GM18511 (cell line): Measurements from ENCODE around the gene ZNF408.
"Not testable (repeated sequence)": the region's sequence is repeated elsewhere in the genome, so short reads cannot be mapped to it uniquely, and the experiment has no call there.

Source experiments
- ATAC-seq: cut with Tn5 transposase; IDR thresholded peaks from one replicate; pipeline ENCODE4 v1.9.1; 2021; ENCODE audit warnings: mild to moderate bottlenecking, moderate library complexity; ENCODE audit not compliant: unreplicated experiment

Gene ZNF408

DNA sequence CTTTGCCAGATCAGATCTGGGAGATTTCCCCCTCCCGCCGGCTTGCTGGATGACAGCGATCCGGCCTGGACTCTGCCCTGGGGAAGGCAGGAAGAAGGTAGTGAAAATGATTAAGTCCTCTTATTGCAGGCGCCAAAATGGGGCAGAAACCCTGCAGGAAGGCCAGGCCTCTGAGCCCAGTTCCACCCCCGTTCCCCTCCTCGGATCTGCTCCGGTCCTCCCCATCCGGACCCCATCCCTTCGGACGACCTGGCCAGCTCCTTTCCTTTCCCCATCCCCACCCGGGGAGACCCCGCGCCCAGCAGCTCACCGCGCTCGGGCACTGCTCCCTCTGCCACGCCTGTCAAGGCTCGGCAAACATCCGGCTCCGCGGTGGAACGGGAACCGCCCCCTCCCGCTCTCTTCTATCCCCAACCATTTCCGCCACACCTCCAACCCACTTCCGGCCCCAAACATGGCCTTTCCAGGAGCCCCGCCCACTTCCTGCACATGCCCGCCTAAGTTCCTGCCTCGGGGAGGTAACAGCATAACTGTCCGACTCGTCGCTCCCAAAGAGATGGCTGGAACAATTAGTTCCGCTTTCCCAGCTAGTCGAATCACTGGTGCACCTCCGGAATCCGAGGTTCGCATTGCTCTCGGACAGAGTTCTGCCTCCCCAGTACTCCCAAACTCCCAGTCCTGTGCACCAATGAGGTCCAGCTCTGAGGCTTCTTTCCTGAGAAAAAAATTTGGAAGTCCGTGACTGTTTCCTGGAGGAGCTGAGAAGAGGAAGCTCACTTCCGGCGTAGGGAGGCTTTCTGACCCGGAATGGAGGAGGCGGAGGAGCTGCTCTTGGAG is at the start of gene ZNF408, which contains the start of gene ARHGAP1:
Gene ZNF408 (plus strand): TSS at position 791 of the 837 bp plus-strand sequence. CDS start 17 bp downstream, at position 808.
Gene ARHGAP1 (minus strand): TSS at position 379 of the 837 bp plus-strand sequence. CDS start 4,512 bp downstream, outside the sequence.
- ATAC-seq = peak; percentile 96

DNA sequence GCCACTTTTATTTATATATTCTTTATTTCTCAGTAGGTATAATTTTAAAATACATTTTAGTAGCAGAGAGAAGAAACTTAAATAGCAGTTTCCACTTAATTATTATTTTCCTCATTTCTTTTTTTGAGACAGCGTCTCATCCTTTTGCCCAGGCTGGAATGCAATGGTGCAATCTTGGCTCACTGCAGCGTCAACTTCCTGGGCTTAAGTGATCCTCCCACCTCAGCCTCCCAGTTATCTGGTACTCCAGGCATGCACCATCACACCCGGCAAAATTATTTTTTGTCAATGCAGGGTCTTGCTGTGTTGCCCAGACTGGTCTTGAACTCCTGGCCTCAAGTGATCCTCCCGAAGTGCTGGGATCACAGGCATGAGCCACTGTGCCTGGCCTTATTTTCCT is 45.2 kb upstream of the ZNF408 start:
- ATAC-seq = no peak

DNA sequence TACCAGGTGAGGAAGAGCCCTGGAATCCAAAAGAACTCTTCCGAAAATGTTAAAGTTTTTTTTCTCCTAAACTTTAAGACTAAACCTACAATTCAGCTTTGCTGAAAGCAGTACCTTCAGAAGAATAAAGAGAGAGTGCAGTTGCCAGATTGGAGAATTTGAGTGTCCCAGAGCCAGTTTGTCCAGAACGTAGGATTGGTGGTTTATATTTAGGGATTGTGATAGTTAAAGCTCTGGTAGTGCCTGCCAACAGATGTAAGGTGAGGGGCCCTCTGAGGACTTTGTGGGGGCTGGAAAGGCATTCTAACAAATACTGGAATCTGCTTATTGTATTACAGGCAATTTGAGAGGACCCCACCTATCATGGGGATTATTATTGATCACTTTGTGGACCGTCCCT is 43.6 kb upstream of the ZNF408 start:
- no peak for ATAC-seq

DNA sequence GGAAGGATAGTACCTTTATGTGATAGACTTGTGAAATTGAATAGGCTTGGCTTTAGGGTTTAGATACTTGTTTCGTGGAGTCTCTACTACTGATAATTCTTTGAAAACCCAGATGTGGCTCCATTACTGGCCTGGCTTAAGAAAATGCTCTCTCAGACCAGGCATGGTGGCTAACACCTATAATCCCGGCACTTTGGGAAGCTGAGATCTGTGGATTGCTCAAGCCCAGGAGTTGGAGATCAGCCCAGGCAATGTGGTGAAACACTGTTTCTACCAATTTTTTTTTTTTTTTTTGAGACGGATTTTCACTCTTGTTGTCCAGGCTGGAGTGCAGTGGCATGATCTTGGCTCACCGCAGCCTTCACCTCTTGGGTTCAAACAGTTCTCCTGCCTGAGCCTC is 42.6 kb upstream of the ZNF408 start:
- ATAC-seq = no peak

DNA sequence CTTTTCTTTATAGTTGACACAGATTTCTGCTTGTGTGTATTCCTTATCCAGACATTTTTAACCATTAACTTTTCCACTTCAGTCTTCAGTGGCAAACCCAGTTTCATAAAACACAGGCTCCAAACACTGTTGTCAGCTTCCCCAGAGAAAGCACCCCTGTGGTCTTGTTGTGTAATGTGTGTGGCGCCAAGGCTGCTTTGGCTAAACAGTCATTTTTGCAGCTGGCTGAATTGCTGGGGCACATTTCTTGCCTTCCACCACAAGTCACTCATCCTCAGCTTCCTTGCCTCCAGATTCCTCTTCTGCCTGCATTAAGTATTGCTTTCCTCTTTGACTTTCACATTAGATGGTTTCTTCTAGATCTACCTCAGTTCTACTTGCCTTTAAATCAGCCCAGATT is 40.9 kb upstream of the ZNF408 start:
- ATAC-seq = no peak

DNA sequence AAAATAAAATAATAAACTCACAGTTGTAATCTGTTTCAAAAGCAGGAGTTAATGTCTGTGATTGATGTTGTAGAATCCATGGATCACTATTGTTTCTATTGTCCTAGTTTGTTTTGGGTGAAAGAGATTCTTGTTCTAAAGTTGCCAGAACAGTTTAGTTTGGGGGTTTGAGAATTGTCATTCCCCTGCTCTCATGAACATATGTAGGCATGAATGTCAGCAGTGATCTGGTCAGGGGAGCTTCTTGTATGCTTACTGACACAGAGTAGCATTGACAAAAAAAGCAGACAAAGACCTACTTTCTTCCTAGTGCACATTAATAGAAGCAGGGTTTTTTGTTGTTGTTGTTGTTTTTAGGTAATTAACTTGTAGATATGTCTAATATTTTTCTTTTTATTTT is 39.0 kb upstream of the ZNF408 start:
- ATAC-seq = no peak

DNA sequence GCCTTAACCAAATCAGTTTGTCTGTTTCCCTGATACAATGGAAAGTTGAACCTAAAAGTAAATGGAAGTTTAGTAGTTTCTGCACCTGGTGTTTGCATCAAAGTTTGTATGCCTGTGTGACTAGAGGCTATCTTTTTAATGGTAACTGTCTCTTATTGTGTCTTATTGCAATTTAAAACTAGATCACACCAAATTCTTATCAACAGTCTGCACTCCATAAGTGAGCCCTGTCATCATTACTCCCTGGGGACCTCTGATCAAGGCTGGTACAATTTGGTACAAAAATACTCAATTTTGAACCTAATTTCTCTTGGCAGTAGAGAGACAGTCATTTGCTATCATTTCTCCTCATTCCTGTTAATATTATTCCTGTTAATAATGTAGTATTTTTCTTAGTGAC is 38.5 kb upstream of the ZNF408 start:
- ATAC-seq = no peak

DNA sequence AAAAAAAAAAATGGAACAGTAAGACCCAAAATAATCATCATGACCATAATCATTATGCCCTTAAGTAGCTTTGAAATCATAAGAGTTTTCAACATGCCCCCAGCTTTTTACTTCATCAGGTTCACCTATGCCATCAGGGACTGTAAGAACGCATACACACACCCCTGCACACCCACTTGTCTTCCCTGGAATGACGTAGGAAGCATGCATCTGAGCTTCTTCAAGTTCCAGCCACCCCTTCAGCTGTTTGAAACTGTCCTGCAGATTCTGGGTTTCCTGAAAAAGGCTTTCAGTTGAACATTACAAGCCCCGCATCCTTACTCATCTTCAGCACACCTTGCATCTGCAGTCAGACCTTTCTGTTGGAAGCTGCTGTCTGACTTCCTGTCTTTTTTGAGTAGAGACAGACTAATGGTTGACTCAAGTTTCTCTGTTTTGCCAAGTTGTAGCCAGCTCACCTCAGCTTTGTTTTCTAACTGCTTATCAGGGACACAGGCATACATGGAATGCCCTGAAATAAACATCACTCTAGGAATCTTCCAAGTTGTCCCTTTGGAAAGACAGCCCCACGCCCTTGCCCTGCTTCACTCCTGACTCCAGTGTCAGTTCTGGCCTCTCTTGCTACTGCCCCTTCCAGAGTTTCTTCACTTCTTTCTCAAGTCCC is 37.4 kb upstream of the ZNF408 start:
- no peak for ATAC-seq

DNA sequence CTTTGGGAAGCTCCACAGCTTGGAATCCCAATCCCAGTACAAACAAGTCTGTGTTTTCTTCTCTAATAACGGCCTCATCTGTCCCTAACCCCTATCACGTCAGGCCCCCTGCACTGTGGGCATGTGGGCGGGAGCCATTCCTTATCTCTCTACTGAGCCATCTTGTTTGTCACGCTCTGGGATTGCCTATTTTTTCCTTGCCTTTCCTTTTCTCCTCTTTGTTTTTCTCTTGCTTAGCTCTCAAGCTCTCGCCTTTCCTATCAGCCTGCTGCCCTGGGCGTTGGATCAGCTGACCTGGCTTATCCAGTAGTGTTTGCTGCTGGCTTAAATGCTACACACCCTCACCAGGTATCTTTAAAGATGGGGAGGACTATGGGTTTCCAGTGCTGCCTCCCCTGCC is 36.2 kb upstream of the ZNF408 start:
- no peak for ATAC-seq

DNA sequence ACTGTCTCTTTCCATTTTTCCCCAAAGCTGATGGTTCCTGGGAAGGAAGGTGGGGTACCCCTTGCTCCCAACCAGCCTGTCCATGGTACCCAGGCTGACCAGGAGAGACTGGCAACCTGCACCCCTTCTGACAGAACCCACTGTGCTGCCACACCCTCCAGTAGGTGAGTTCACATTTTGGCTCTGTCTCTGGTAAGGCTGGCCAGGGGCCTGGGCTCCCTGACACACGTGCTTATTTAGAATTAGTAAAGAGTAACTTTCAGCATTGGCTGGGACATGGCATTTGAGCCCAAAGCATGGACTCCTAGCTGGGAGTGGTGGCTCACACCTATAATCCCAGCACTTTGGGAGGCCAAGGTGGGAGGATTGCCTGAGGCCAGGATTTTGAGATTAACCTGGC is 35.5 kb upstream of the ZNF408 start:
- no peak for ATAC-seq

DNA sequence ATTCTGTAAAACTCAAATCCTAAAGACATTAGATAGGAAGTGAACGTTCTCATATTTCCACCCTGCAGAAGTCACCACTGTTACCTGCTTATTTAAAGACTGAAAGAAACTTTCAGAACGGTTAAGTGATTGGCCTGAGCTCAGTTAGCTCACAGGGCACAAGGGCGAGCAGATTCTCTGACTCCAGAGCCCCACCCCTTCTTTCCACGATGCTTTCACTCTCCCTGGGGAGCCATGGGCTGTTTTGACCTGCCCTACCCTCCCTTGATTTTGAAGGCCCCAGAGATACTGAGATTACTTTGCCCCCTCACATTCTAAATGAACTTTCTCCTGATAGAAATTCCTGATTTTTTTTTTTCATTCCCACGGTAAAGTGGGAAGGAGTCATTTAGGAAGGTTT is 34.3 kb upstream of the ZNF408 start:
- ATAC-seq = no peak

DNA sequence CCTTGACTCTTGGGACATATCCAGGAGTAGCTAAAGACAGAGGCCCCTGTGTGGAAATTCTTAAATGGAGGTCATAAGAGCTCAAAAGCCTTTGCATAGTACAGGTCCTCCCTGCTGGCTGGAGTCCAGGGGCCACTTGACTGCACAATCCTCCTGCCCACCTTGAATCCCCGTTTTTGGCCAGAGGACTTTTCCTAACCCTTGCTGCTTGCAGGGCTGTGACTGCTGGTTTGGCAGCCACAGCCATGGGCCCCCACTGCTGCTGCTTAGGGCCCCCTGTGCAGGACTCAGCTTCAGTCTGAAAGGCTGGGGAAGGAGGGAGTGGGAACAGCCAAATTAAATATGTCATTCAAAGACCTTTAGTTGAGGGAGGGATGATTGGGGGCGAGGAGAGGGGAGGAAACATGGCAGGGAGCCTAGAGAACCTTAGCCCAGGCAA is 33.8 kb upstream of the ZNF408 start:
- ATAC-seq = no peak

DNA sequence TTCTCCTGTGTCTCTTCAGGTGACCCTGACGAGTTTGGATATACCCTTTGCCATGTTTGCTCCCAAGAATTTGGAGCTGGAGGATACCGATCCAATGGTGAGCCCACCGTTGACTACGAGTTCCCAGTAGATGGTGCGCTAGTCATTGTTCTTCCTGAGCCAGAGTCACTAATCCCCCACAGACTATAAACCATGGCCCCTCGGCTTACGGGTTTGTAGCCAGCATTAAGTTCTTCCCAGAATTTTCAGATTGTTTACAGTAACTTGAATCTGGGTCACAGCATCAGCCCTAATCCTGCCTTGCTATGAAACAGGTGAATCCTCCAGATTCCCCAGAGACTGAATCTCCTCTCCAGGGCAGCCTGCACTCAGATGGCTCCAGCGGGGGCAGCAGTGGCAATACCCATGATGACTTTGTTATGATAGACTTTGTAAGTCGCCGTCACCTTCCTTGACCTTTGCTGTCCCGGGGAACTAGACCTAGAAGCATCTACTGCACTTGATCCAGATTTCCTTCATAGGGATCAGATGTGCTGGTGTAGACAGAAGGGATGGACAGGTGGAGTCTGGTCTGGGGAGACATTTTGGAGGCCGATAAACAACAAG is 32.2 kb upstream of the ZNF408 start:
- no peak for ATAC-seq

DNA sequence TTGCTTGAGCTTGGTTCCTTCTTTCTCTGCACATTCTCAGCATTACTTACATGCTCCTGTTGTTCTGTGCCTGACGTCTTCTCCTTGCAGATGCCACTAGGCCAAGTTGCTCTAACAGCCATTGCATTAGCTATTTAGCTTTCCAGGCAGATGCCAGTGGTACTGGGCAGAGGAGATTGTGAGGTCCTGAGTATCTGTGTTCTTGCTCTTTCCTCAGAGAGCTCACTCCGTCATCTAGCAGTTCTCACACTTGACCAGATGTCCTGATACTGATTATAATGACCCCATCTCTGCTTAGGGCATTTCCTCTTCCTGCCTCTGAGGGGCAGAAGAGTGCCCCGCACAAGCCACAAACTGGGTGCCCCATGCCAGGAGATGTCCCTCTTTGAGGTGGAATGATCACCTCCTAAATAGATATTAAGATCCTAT is 31.1 kb upstream of the ZNF408 start:
- ATAC-seq = no peak

DNA sequence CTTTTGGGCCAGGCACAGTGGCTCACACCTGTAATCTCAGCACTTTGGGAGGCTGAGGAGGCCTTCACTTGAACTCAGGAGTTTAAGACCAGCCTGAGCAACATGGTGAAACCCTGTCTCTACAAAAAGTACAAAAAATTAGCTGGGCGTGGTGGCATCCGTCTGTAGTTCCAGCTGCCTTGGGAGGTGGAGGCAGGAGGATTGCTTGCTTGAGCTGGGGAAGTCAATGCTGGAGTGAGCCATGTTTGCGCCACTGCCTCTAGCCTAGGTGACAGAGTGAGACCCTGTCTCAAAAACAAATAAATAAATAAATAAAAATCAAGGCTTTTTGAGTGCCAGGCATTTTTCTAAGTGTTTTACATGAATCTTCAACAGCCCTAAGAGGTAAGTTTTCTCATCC is 30.3 kb upstream of the ZNF408 start:
- not testable (repeated sequence) for ATAC-seq

DNA sequence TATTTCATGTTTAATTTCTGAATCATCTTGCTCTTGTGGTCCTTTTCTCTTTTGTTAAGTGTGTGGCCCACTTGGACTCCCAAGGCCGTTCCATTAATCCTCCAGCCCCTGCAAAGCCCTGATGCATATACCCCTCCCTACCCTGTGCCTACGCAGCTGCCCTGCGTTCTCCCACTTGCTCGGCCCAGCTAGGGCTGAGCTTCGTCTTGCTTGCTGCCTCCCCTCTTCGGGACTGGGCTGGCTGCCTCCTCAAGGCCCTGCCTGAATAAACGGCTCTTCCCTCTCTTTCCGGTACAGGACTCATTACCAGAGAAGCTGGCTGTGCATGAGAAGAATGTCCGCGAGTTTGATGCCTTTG is 28.9 kb upstream of the ZNF408 start:
- ATAC-seq = no peak

DNA sequence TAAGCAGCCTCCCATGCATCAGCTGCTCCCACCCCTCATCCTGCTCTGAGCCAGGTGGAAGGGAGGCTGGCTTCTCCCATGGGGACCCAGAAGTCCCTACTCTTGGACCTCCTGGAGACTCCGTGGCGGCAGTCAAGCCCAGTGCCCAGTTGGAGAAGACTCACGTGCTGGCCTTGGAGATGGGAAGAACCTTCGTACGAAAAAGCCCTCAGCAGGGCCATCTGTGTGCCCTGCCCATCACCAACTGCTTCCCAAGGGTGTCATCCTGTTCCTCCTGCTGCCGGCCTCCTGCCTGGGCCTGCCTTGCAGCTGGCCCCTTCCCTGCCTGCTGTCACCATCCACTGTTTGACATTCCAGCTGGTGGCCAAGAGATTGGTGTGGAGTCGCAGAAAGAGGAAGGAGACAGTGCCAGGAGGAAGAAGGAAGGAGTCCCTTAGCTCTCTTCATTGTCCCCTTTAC is 28.4 kb upstream of the ZNF408 start:
- ATAC-seq = no peak

DNA sequence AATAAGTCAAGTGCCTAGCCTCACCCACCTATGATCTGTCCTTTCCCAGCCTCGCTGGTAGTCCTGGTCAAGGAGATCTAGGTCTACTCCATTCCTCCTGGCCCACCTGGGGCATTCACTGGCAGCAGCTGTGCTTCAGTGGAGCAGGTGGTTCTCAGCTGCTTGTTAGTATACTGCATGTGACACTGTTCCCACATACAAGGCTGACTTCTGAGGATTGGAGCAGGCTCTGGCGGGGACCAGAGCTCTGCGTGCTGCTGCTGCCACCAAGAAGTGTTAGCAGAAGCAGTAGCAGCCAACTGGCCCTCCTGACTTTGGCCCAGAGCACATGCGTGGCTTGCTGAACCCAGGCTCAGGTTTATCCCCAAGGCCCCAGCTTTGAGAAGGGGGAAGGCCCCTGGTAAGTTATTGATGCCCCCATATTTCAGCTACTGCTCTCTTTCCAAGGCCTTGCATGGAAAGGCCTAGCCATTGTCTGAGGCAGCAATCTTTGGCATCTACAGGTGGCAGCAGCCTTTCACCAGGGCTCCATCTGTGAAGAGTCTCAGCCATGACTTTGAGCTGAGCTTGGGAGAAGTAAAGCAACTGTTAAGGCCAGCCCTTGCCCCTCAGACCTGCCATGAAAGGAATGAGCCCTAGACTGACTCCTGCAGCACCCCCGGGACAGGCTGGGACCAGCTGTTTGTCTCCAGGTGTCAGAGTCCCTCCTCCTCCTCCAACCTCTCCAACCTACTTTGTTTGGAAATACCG is 26.9 kb upstream of the ZNF408 start:
- ATAC-seq = no peak

DNA sequence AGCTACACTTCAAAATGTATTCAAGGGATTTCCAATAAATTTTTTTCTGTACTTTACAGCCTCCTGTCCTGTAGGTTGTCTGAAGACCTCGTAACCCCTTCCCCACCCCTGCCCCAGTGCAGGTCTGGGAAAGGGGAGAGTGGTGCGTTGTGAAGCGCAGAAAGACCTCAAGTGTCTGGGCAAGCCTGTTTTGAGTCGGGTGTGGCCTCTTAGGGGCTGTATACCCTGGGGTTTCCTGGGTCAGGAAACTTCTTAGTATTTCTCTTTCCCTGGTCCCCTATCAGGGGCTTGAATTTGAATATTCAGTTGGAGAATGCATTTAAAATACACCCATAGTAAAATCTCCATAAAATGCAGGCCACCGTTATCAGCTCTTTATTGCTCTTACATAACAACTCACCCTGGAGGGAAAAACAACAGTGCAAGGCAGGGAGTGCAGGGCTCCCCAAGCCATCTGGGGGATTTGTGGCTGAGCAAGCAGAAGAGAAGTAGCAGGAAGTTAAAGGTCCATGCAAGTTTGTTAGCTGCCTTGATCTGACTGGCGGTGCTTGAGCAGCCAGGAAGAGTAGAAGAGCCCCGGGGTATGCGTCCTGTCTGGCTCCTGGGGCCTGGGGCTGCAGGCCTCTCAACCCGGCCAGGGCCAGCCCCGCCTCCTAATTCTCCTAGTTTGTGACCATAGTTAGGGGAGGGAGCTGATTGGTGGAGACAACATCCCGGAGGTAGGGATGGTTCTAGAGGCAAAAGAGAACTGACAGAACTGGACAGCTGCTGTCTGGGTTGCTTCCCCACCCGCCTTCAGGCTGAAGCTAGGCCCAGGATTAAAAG is 26.2 kb upstream of the ZNF408 start:
- no peak for ATAC-seq

DNA sequence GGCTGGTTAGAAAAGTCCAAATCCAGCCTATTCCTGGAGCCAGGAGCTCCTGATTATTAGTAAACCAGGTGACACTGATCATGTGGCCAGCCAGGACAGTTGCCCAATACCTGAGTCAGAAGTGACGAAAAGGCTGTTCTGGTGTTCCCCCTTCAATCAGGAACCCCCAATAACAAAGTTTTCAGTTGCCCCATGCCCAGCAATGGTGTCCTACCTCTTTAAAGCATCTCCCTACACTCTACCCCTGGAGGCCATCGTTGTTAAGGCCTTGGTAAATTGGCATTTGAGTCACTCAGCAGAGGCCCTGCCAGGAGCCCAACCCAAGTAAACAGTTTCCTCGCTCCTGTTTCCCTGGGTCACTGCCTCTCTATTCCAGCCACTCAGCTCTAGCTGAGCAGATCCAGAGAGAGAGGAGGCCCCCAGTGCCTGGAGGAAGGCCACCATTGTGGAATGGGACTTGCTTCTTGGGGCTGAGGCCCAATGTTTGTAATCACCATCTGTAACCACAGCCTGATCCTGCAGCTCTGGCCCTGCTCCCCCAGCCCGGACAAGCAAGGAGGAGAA is 25.5 kb upstream of the ZNF408 start:
- ATAC-seq = no peak
